LNCAP (cell line): ENCODE data around the gene PEPD.

Experiments
- TF ChIP-seq, protein P1 (sequence below): fragments of 450-650 bp; IDR thresholded peaks from 2 replicates; pipeline ENCODE4 v1.5.1; 2017; ENCODE audit warnings: mild to moderate bottlenecking

PEPD gene

DNA sequence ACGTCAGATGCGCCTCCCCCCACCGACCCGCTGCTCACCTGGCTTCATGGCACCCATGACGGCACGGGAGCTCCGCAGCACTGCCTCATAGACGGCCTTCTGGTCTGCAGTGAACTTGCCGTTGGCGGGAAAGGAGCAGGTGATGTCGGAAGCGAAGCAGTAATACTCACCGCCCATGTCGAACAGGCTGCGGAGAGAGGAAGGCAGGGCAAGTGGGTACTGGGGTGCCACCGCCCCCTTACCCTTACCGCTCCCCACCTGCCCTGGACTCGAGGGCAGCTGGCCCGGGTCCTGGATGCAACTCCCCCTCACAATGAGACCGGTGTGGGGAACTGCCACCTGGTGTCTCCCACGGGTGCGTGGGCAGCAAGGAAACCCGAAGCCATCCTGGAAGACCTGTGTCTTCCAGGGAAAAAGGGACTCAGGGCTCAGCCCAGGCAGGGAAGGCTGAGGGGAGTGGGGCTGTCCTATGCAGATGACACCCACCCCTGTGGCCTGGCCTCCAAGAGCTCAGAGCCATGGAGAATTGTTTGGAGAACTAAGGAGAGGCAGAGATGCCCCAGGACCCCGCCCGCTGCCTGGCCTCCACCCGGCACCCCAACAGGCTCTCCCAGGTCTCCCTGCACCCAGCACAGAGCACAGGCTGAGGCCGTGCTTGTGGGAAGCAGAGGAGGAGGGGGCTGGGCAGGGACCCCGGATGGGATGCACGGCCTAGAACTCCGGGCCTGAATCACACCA is 119.7 kb downstream of the PEPD start:
- TF ChIP-seq, protein P1, sequence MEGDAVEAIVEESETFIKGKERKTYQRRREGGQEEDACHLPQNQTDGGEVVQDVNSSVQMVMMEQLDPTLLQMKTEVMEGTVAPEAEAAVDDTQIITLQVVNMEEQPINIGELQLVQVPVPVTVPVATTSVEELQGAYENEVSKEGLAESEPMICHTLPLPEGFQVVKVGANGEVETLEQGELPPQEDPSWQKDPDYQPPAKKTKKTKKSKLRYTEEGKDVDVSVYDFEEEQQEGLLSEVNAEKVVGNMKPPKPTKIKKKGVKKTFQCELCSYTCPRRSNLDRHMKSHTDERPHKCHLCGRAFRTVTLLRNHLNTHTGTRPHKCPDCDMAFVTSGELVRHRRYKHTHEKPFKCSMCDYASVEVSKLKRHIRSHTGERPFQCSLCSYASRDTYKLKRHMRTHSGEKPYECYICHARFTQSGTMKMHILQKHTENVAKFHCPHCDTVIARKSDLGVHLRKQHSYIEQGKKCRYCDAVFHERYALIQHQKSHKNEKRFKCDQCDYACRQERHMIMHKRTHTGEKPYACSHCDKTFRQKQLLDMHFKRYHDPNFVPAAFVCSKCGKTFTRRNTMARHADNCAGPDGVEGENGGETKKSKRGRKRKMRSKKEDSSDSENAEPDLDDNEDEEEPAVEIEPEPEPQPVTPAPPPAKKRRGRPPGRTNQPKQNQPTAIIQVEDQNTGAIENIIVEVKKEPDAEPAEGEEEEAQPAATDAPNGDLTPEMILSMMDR = no peak

DNA sequence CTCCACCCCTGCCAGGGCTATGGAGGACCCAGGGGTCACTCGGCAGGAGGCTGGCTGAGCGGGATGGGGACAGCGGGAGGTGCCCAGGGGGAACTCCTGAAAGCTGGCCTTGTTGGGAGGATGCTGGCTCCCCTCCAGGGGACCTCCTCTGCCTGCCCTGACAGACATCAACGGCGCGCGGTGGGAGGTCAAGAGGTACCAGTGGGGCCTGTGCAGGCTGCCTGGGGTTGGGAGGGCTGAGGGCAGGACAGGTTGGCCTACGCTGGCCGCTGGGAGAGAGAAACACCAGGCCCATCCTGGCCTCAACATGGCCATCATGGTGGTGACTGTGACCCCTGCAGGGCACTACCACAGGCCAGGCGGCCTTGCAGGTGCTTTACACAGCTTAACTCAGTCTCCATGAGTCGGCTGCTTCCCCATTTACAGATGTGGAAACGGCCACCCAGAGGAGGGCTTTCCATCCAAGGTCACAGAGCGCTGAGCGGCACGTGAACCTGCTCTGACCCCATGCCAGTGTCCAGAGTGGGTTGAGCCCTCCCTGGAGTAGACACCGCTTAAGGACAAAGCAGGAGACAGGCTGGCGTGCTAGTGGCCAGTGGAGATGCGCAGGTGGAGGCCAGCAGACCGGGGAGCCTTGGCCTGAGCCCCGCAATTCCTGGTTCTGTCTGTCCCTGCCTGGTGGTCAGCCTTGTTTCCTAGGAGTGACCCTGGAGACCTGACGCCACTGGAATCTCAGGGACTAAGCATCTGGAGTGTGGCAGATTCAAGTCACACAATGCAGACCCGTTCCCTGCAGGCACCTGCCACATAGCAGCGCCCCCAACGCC is 120.5 kb downstream of the PEPD start:
- TF ChIP-seq, protein P1 = no peak

DNA sequence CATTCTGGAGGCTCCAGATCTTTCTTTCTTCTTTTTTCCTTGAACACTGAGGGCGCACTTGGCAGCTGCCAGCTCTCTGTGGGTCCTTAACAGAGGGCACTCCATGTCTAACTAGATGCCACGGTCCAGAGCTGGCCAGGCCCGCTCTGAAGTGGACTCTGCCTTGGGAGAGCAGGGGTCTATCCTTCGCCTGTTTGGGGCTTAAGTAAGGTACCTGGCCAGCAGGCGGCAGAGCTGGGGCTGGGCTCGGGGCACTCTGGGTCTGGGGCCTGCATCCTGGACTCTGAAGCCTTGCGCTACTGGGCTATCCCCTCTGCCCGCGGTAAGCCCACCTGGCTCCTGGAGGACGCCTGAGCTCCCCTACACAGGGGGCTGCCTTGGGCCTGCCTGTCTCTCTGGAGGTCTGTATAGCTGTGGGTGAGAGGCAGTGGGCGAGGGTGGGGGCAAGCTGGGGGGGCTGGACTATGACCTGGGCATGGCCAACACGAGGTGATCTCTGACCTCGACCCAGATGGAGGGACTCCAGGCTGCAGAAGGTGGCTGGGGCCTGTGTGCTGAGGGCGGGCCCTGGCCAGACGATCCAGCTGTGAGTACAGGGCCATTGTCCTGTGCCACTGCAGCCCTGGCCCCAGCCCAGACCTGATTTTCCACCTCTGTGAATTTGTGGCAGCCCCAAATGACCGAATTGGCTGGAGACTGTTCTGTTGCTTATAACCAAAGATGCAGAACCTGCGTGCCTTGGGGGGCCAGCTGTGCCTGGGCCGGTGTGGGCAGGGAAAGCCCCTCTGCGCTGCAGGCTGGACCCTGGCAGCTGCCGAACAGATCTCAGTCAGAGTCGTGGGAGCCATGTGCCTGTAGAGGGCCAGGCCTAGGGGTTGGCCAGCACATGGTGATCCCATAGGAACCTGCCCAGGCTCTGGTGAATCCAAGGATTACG is 121.6 kb downstream of the PEPD start:
- TF ChIP-seq, protein P1 = no peak

DNA sequence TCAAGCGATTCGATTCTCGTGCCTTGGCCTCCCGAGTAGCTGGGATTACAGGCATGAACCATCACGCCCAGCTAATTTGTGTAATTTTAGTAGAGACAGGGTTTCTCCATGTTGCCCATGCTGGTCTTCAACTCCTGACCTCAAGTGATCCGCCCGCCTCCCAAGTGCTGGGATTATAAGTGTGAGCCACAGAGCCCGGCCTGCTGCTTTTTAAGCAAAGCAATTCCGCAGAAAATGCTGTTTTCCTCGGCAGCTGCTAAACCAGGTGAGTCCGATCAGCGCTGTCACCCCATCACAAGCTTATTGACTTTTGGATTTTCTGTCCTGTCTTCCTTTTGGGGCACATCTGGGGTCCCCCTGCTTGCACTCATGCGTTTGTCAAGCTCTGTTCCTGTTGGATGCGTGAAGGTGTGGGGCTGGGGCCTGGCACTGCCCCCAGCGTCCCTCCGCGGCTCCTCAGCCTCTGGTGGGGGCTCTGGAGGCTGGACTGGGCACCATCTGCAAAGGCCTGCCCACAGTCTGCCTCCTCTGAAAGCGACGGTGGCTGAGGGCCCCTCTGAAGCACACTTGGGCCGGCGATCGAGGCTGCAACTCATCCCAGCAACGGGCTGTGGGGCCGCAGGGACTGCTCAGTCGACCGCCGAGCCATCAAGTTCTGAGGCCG is 122.4 kb downstream of the PEPD start:
- TF ChIP-seq, protein P1 = no peak

DNA sequence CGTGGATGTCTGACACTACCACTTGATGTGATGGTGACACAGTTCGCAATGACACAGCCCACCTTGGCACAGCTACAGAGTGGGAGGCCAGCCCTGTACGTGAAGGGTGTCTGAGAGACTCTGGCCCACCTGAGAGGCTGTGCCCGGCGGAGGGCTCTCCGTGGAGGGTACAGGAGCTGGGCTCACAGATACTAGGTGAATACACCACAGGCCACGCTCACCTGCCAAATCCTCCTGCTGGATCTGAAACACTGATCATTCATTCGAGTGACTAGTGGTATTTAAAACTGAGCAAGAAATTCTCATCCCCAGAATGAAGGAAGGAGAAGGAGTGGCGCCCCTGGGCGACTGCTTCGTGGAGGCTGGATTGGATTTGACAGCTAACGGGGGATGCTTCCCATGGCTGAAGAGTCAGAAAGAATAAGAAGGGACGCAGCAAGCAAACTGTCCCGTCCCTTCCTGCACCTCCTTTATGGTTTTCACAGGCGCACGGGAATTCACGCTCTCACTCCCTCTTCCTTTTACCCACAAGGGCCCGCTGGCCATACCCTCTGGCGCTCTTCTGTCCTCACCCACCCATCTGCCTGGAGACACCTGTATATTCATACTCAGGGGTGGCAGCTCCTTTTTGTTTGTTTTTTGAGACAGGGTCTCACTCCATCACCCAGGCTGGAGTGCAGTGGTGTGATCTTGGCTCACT is 123.1 kb downstream of the PEPD start:
- TF ChIP-seq, protein P1 = no peak

DNA sequence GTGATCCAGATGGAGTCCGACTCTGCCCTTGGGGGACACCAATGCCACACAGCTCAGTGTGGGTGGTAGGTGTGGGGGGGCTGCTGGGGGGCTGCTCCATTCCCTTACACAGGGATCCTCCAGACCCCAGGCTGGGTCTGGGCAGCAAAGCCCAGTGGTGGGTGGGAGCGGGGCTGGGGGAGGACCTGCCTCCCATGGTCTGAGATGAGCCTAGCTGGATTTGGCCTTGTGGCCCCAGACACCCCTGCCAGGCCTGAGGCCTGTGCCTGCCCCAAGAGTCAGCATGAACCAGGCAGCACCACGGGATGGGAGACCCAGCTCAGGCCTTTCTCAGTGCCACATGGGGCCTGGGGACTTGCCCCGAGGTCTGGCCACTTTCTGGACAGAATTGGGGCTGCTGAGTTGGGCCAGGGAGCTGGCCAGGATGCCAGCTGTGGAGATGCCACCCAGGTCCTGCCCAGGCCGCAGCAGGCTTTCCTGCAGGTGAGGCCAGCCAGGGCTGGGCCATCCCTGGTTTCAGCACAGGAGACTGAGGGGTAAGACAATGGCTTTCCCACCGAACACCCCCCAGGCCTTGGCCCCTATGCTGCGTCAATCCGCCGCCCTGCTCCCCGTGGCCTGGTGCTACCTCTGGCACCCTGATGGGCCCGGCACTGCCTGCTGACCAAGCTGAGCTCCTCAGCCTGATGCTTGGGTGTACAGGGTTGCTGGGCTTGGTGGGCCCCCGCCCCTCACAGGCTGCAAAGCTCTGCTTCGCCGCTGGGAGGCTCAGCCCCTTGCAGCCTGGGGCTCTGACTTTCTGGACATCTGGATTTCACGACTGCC is 123.8 kb downstream of the PEPD start:
- TF ChIP-seq, protein P1 = no peak
